Liver (tissue), 9 donors: ENCODE results near the gene FSIP1. TPM values are rescaled to one million over a fixed set of nuclear protein-coding genes. Genes with fewer than 3 reads are reported as not detected.

Experiments
- DNase-seq: peaks from one replicate; pipeline ENCODE4 v3.0.0-alpha.2; 2017; ENCODE audit warnings: low spot score
- H3K27ac ChIP-seq, 2 donors: one replicate each; pipeline ENCODE4 v1.7.0; 2013; ENCODE audit warnings: inconsistent platforms in 2 of 2, low read length in 2 of 2, control low read depth in 1 of 2, low read depth in 1 of 2, mild to moderate bottlenecking in 1 of 2
- H3K27me3 ChIP-seq, 4 donors: one replicate each; pipeline versions ENCODE4 v1.6.1 to v1.7.0; 2013; ENCODE audit warnings: low read length in 3 of 4, inconsistent platforms in 1 of 4, mild to moderate bottlenecking in 1 of 4, moderate library complexity in 1 of 4; ENCODE audit not compliant: control insufficient read depth in 4 of 4, insufficient read depth in 4 of 4
- H3K36me3 ChIP-seq, 4 donors: one replicate each; pipeline versions ENCODE4 v1.6.1 to v1.7.0; 2013; ENCODE audit warnings: low read length in 3 of 4, mild to moderate bottlenecking in 3 of 4, low read depth in 1 of 4, moderate library complexity in 1 of 4; ENCODE audit not compliant: control insufficient read depth in 4 of 4, insufficient read depth in 3 of 4
- H3K4me1 ChIP-seq, 4 donors: one replicate each; pipeline versions ENCODE4 v1.6.1 to v1.7.0; 2013; ENCODE audit warnings: low read length in 3 of 4, mild to moderate bottlenecking in 3 of 4, moderate library complexity in 1 of 4; ENCODE audit not compliant: control insufficient read depth in 4 of 4, insufficient read depth in 4 of 4
- H3K4me3 ChIP-seq, 3 donors: one replicate each; pipeline versions ENCODE4 v1.6.1 to v1.7.0; 2013; ENCODE audit warnings: low read length in 3 of 3, control low read depth in 1 of 3, low read depth in 1 of 3, mild to moderate bottlenecking in 1 of 3
- H3K9ac ChIP-seq, 2 donors: one replicate each; pipeline ENCODE4 v1.7.0; 2013; ENCODE audit warnings: low read length in 2 of 2, mild to moderate bottlenecking in 2 of 2, moderate library complexity in 2 of 2, control low read depth in 1 of 2, low read depth in 1 of 2
- H3K9me3 ChIP-seq, 4 donors: one replicate each; pipeline versions ENCODE4 v1.6.1 to v1.7.0; 2013; ENCODE audit warnings: low read length in 3 of 4; ENCODE audit not compliant: control insufficient read depth in 4 of 4
- CTCF ChIP-seq: fragments of 150-350 bp; IDR thresholded peaks from 2 replicates; pipeline ENCODE4 v1.5.1; 2017; ENCODE audit warnings: improper control_type of control experiment, low read depth, low read length; ENCODE audit not compliant: missing input control
- EGR1 ChIP-seq, 2 donors: IDR thresholded peaks; 2 replicates each; pipeline ENCODE4 v1.6.1; 2016 to 2018; ENCODE audit warnings: antibody characterized with exemption in 2 of 2, low read depth in 2 of 2
- FOXA1 ChIP-seq: IDR thresholded peaks from 2 replicates; pipeline ENCODE4 v1.6.1; 2016; ENCODE audit warnings: antibody characterized with exemption
- FOXA2 ChIP-seq: IDR thresholded peaks from 2 replicates; pipeline ENCODE4 v1.6.1; 2016; ENCODE audit warnings: antibody characterized with exemption
- GABPA ChIP-seq, 2 donors: IDR thresholded peaks in 1 of 2; conservative IDR thresholded peaks in 1 of 2; 2 replicates each; pipeline ENCODE4 v1.6.1; 2016; ENCODE audit warnings: antibody characterized with exemption in 2 of 2, mild to moderate bottlenecking in 1 of 2, moderate library complexity in 1 of 2
- HNF4A ChIP-seq, 2 donors: conservative IDR thresholded peaks; 2 replicates each; pipeline ENCODE4 v1.6.1; 2016; ENCODE audit warnings: antibody characterized with exemption in 2 of 2, mild to moderate bottlenecking in 2 of 2
- HNF4G ChIP-seq: IDR thresholded peaks from 2 replicates; pipeline ENCODE4 v1.6.1; 2016; ENCODE audit warnings: antibody characterized with exemption
- JUND ChIP-seq, 2 donors: IDR thresholded peaks; 2 replicates each; pipeline ENCODE4 v1.6.1; 2016; ENCODE audit warnings: antibody characterized with exemption in 2 of 2
- MAX ChIP-seq: IDR thresholded peaks from 2 replicates; pipeline ENCODE4 v1.6.1; 2016; ENCODE audit warnings: antibody characterized with exemption
- NR2F2 ChIP-seq: IDR thresholded peaks from 2 replicates; pipeline ENCODE4 v1.6.1; 2016; ENCODE audit warnings: antibody characterized with exemption
- RAD21 ChIP-seq, 2 donors: IDR thresholded peaks; 2 replicates each; pipeline ENCODE4 v1.6.1; 2016; ENCODE audit warnings: antibody characterized with exemption in 2 of 2, mild to moderate bottlenecking in 2 of 2
- REST ChIP-seq: IDR thresholded peaks from 2 replicates; pipeline ENCODE4 v1.6.1; 2016; ENCODE audit warnings: antibody characterized with exemption, mild to moderate bottlenecking
- RXRA ChIP-seq, 2 donors: IDR thresholded peaks; 2 replicates each; pipeline ENCODE4 v1.6.1; 2017 to 2018; ENCODE audit warnings: antibody characterized with exemption in 2 of 2, mild to moderate bottlenecking in 1 of 2
- SP1 ChIP-seq: IDR thresholded peaks from 2 replicates; pipeline ENCODE4 v1.6.1; 2018; ENCODE audit warnings: antibody characterized with exemption, mild to moderate bottlenecking
- TAF1 ChIP-seq: conservative IDR thresholded peaks from 2 replicates; pipeline ENCODE4 v1.6.1; 2016; ENCODE audit warnings: antibody characterized with exemption, mild to moderate bottlenecking
- YY1 ChIP-seq: IDR thresholded peaks from 2 replicates; pipeline ENCODE4 v1.6.1; 2016; ENCODE audit warnings: antibody characterized with exemption, mild to moderate bottlenecking
- WGBS: extraction: QIAGEN DNeasy Blood & Tissue Kit; methylation state at CpG from one replicate; pipeline ENCODE4 v1.1.7; 2013; 5-methylcytosine and 5-hydroxymethylcytosine counted together
- polyA plus RNA-seq, 2 donors: library from polyadenylated mRNA; stranded (reverse) in 1 of 2; unstranded in 1 of 2; fragments of 200-250 nt in 1 of 2; fragments of >200 nt in 1 of 2; fragmentation: Nextera tagmentation in 1 of 2; extraction: Ambion mirVana in 1 of 2; gene quantifications; one replicate each; pipeline versions ENCODE4 v1.2.1 to v1.2.3, GENCODE V29; 2013 to 2015
- total RNA-seq, 2 donors: library from RNA; depleted of rRNA; stranded (reverse); fragments of >200 nt; gene quantifications; one replicate each; pipeline ENCODE4 v1.2.3, GENCODE V29; 2014
- TF ChIP-seq, protein P1 (sequence below): IDR thresholded peaks from 2 replicates; pipeline ENCODE4 v1.6.1; 2016; ENCODE audit warnings: antibody characterized with exemption
- TF ChIP-seq, protein P2 (sequence below): IDR thresholded peaks from 2 replicates; pipeline ENCODE4 v1.6.1; 2016; ENCODE audit warnings: antibody characterized with exemption
- donor health status: healthy.
- donor health status: healthy.
- donor health status: healthy.
- donor health status: healthy.
- donor health status: healthy.

The FSIP1 gene
- total and polyA plus RNA-seq, 4 donors, result 0.05 to 0.29 (median 0.13) TPM

- H3K4me3 ChIP-seq, result no peak overlapping the region
- H3K9me3 ChIP-seq, result no peaks in the 10 kb centered on the region
- WGBS, result 60% methylated on average over 1 of the region's 1 CpG
- no peaks in the 10 kb centered on the region for H3K27me3 ChIP-seq
- TF ChIP-seq MAX (no peak), EGR1 (IDR thresholded peaks at IDR 0.05; ENCODE audit: low read depth in 2 of 2) (no peak), FOXA2 (no peak), GABPA (IDR thresholded peaks at IDR 0.05 in 1 of 2, conservative IDR thresholded peaks at IDR 0.05 in 1 of 2) (no peak), HNF4G (no peak), JUND (IDR thresholded peaks at IDR 0.05) (no peak), FOXA1 (no peak), RAD21 (IDR thresholded peaks at IDR 0.05) (no peak), REST (no peak), CTCF (no peak), NR2F2 (no peak), HNF4A (conservative IDR thresholded peaks at IDR 0.05) (no peak), YY1 (no peak), TAF1 (no peak), RXRA (IDR thresholded peaks at IDR 0.05) (no peak)
- TF ChIP-seq, protein P1, sequence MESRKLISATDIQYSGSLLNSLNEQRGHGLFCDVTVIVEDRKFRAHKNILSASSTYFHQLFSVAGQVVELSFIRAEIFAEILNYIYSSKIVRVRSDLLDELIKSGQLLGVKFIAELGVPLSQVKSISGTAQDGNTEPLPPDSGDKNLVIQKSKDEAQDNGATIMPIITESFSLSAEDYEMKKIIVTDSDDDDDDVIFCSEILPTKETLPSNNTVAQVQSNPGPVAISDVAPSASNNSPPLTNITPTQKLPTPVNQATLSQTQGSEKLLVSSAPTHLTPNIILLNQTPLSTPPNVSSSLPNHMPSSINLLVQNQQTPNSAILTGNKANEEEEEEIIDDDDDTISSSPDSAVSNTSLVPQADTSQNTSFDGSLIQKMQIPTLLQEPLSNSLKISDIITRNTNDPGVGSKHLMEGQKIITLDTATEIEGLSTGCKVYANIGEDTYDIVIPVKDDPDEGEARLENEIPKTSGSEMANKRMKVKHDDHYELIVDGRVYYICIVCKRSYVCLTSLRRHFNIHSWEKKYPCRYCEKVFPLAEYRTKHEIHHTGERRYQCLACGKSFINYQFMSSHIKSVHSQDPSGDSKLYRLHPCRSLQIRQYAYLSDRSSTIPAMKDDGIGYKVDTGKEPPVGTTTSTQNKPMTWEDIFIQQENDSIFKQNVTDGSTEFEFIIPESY, result no peak
- DNase-seq, result no peak
- H3K36me3 ChIP-seq, result no peaks in the 10 kb centered on the region
- peaks cover 0 to 9% (median 6%) of the 10 kb centered on the region in 4 donors for H3K4me1 ChIP-seq
- no peak overlapping the region for H3K9ac ChIP-seq
- no peak overlapping the region for H3K27ac ChIP-seq
These were observed 47.5 kb upstream of the FSIP1 start for GRCh38 chr15:39830166-39830565.

GRCh38 chr15:39828374-39828931 is 45.8 kb upstream of the FSIP1 start:
- Histone ChIP-seq H3K27ac (no peak overlapping the region), H3K4me3 (no peak overlapping the region), H3K36me3 (no peaks in the 10 kb centered on the region), H3K4me1 (peaks cover 0 to 9% (median 6%) of the 10 kb centered on the region in 4 donors), H3K9ac (no peak overlapping the region), H3K27me3 (no peaks in the 10 kb centered on the region), H3K9me3 (no peaks in the 10 kb centered on the region)
- 37% methylated on average over 6 of the region's 6 CpGs for WGBS
- DNase-seq, result no peak
- no peak for TF ChIP-seq JUND (IDR thresholded peaks at IDR 0.05)
- TF ChIP-seq NR2F2, result peak; percentile 79
- peak; percentile 18 for TF ChIP-seq YY1
- TF ChIP-seq RAD21 (IDR thresholded peaks at IDR 0.05), result peak in 1 of 2 donors; percentile 20
- TF ChIP-seq EGR1 (IDR thresholded peaks at IDR 0.05; ENCODE audit: low read depth in 2 of 2), result no peak
- TF ChIP-seq FOXA1, result no peak
- no peak for TF ChIP-seq HNF4G
- TF ChIP-seq HNF4A (conservative IDR thresholded peaks at IDR 0.05), result peak; percentile 44 to 63
- no peak for TF ChIP-seq TAF1
- TF ChIP-seq MAX, result no peak
- TF ChIP-seq, protein P2, sequence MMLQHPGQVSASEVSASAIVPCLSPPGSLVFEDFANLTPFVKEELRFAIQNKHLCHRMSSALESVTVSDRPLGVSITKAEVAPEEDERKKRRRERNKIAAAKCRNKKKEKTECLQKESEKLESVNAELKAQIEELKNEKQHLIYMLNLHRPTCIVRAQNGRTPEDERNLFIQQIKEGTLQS, result no peak
- peak; percentile 84 for TF ChIP-seq SP1
- TF ChIP-seq REST, result no peak
- no peak for TF ChIP-seq GABPA (IDR thresholded peaks at IDR 0.05 in 1 of 2, conservative IDR thresholded peaks at IDR 0.05 in 1 of 2)
- peak; percentile 63 to 76 for TF ChIP-seq RXRA (IDR thresholded peaks at IDR 0.05)
